GM18508 (cell line): ENCODE results near the gene TLR2.

Source experiments
- ATAC-seq: cut with Tn5 transposase; IDR thresholded peaks from one replicate; pipeline ENCODE4 v1.9.1; 2021; ENCODE audit warnings: moderate number of reproducible peaks; ENCODE audit not compliant: insufficient read depth, unreplicated experiment

Gene TLR2

DNA sequence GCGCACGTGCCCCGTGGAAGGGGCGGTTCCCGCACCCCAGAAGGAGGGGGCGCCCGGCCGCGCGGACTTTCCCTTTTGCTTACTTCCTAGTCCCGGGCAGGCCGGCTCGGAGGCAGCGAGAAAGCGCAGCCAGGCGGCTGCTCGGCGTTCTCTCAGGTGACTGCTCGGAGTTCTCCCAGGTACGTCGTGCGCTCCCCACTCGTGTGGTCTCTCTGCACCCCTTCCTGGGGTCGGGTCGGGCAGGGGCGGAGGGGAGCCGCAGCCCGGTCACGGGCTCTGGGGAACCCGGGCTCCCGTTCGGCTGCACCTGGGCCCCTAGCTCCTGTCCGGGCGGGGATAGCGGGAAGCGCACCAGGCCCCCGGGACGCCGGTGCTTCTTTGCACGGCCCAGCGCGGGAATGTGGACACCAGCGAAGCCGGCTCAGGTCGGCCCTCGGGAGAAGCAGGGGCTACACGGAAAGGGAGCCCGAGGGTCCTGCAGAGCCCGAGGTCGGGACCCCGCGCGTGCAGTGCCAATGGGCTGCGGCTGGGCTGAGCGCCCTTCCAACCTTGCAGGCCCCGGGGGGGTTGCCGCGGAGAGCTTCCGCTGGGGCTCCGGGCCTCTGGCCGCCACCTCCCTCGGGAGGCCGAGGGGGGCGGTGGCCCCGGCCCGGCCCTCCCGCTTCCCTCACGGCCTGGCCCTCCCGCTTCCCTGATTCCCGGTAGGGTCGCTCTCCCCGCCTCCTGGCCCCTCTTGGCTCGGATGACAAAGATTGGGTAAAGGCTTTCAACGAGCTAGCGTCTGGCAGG is at the start of gene TLR2:
TLR2 (plus strand) TSS at position 99 of the 789 bp plus-strand sequence. CDS start 18,628 bp downstream, outside the sequence.
- no peak for ATAC-seq

DNA sequence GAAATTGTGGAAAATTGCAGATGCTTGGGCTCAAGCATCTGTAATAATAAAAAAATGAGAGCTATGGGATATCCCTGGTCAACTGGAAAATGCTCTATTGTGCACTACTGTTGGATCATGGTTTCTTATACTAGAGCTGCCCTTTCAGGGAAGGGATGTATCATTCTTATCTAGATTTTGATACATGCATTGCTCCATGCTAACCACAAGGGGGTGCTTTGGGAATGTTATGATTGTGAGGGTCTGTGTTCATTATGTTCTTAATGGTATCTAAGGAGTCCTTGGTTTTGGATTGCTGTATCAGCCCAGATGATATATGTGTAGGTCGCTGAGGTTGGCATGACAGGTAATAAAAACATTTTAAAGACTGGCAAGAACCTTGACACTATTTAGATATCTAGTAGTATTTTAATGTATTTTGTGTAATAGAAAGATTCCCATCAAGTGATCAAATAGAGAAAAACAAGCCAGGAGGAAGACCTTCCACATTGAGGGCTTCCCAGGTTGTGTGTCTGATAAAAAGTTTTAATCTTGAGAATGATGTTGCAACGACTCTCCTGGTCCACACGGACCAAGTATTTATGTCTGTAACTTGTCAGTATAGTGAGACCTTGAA is 49.2 kb upstream of the TLR2 start:
- ATAC-seq, result no peak

DNA sequence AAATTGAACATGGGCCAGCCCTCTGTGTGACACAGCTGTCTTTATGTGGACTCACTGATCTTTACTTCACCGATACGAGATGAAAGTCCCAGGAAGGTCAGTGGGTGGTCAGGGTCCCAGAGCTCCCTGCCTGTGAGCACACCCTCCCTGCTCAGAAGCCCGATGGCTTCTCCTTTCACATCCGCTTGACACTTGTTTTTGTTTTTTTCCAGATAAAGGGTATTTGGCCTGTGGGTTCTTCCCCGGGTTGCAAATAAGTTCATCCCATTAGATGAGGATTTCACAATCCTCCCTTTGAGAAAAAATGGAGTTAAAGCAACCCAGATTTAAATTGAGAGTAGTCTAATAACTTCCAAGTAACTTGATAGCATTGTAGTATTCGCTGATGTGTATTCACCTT is 48.2 kb upstream of the TLR2 start:
- no peak for ATAC-seq

GRCh38 chr4:153637201-153637600 is 46.9 kb upstream of the TLR2 start:
- no peak for ATAC-seq

- no peak for ATAC-seq
Measured at GRCh38 chr4:153638011-153638410, 46.1 kb upstream of the TLR2 start.

- no peak for ATAC-seq
Measured at GRCh38 chr4:153638999-153639398, 45.1 kb upstream of the TLR2 start.

DNA sequence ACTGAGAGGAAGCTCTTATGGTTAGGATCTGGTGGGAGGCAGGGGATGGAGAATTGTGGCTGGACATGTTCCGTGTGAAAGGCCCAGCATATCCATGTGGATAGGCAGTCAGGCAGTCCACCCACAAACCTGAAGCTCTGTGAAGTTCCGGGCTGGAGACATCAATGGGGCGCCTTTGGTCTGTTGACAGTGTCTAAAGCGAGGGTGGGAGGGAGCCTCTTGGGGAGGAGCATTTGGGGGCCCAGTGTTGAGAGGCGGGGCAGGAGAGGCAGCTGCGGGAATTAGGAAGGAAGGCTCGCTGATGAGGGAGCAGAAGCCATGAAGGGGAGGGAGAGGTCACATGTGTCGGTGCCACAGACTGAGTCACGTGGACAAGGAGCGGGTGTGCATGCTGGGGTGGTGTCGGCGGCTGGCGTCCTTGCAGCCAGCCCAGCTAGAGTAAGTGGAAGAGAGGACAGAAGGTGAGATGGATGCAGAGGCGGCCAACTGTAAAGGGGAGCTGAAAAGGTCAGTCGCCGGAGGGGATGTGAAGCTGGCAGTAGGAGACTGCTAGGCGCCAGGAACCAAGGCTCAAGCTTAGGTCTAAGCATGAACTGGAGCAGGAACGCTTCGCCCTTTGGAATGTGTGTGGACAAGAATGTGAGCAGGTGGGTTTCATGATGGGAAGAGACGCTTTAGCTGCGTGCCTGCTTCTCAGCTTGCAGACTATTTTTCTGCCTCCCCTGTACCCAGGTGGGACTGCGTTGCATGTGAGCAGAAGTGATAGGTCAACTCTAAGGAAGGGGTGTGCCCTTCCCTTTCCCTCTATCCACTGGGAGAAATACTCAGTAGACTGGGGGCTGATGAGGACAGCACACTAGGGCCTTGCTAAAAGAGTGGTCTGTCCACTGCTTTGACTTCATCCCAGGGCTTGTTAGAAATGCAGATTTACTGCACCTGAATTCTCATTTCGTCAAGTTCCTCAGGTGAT is 44.0 kb upstream of the TLR2 start:
- ATAC-seq, result no peak

DNA sequence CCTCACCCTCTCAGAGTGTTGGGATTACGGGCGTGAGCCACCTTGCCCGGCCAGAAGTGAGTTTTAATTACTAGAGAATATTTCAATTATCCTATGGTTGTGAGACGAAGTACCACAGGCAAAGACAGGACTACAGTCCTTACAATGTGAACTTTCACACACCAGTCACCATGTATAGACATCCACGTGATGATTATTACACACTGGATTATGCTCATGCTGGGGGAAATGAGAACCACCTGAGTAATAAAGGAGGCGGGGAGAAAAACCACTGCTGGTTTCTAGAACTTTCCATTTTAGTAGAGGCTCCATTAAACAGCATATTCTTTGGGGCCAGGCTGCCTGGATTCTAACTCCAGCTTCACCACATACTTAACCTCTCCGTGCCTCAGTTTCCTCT is 42.5 kb upstream of the TLR2 start:
- ATAC-seq, result no peak

GRCh38 chr4:153643406-153644383 is 40.4 kb upstream of the TLR2 start:
- peak; percentile 83 for ATAC-seq

- ATAC-seq, result no peak
Measured at GRCh38 chr4:153645183-153645582, 38.9 kb upstream of the TLR2 start.

DNA sequence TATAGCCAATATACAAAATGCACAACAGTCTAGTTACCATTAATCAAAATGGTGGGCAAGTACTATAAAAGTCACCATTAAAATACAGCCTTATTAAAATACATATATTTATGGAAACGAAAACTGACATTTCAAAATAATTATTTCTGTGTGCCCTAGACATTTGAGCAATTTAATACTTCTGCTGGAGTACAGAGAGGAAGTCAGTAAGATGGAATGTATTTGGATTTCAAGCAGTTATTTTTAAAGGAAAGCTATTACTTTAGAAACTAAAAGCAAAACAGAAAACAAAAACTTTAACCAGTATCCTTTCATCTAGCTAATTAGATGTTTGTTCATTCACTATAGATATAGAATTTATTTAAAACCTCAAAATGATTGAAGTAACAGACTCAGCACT is 37.8 kb upstream of the TLR2 start:
- ATAC-seq, result no peak

- ATAC-seq, result no peak
Measured at GRCh38 chr4:153646978-153647377, 37.1 kb upstream of the TLR2 start.

DNA sequence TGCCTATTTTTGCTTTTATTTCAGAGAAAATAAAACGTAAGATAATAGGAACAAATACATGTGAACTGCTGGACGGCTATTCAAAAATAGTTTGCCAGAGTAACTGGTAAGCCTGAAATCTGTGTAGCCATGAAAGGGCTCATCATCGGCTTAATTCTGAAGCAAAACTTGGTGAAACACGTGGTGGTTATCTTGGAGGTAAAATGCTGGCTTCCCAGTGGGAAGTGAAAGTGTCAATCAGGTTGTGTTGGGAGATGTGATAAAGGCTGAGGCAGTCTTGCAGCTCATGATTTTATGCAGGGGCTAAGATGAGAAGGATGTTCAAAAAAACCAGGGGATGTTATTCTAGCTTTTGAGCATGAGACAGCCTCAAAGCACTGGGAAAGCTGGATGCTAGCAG is 36.1 kb upstream of the TLR2 start:
- no peak for ATAC-seq

DNA sequence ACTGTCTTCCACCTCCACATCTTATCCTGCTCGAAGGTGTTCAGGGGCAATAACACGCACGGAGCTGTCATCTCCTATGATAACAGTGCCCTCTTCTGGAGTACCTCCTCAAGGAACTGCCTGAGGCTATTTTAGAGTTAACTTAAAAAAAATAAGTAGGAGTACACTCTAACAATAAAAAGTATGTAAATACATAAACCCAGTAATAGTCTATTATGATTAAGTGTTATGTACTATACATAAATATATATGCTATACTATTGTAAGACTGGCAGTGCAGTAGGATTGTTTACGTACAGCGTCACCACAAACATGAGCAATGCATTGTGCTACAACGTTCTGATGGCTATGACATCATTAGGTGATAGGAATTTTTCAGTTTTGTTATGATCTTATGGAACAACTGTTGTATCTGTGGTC is 34.5 kb upstream of the TLR2 start:
- ATAC-seq, result no peak

DNA sequence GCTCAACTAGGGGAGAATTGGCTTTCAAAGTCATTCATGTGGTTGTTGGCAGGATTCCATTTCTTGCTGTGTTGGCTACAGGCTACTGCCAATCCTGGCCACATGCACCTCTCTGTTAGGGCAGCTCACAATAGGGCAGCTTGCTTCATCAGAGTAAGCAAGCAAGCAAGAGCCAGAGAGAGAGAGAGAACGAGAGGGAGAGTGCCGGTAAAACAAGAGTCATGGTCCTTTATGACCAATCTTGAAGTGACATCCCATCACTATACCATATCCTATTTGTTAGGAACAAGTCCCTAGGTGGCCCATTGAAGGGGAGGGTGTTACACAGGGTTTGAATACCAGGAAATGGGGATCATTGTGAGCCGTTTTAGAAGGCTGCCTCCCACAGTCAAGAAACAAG is 33.0 kb upstream of the TLR2 start:
- no peak for ATAC-seq

GRCh38 chr4:153651587-153651986 is 32.5 kb upstream of the TLR2 start:
- no peak for ATAC-seq

GRCh38 chr4:153652051-153652784 is 31.9 kb upstream of the TLR2 start:
- no peak for ATAC-seq

GRCh38 chr4:153655002-153655541 is 29.0 kb upstream of the TLR2 start:
- no peak for ATAC-seq

DNA sequence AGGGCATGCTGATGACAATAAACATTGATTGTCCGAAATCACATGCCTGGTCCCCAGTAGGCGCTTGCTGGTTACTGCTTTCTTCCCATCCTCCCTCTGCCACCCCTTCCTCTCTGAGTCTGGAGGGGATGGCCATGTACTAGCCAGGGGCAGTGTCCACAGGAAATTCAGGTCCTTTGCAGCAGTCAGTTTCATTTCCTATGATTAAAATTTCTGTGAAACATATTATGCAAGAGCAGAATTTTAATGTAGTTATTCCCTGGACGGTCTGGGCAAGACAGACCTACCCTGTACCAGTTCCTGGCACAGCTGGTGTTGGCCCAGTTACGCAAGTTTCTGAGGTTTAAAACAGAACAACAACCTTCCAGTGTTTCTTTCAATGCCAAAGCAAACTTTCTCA is 28.2 kb upstream of the TLR2 start:
- no peak for ATAC-seq
